ENCODE data around the gene TBC1D8.
"Not testable (repeated sequence)": the region's sequence is repeated elsewhere in the genome, so short reads cannot be mapped to it uniquely, and the experiment has no call there.

The TBC1D8 gene

DNA sequence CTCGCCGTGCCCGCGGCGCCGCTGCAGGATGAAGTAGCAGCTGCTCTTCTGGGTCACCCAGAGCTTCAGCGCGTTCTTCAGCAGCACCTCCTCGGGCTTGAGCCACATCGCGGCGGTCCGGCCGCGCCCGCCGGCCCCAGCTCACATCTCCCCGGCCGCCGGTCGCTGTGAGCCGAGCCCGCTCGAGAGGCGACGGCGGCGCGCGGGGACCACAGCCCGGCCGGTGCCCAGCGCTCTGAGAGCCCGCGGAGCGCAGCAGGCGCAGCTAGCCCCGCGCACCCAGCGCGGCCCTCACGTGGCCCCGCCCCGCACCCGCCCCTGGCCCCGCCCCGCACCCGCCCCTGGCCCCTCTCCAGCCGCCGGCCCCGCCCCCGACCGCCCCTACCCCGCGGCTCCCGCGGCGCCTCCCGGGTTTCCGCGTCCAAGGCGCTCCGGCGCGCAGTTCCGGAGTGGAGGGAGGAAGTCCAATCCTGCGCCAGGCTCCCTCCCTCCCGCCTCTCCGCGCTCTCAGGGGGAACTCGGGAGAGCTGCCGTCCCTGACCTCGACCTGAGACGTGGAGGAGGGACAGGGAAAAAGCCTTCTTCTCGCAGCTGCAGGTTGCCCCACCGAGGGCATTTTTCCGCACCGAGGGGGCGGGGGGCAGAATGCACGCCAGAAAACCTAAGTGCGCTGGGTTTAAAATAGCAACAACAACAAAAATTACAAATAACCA is at the start of gene TBC1D8:
TBC1D8 (minus strand) TSS at position 237 of the 713 bp plus-strand sequence; CDS start at position 108, 129 bp downstream.
- peak; percentile 13 to 29 for DNase-seq (ENCODE audit: low read depth in 2 of 2, low spot score in 1 of 2)

GRCh38 chr2:101200676-101201075 is 49.5 kb upstream of the TBC1D8 start:
- no peak for DNase-seq (ENCODE audit: low read depth in 2 of 2, low spot score in 1 of 2)

GRCh38 chr2:101199251-101199791 is 48.1 kb upstream of the TBC1D8 start:
- DNase-seq (ENCODE audit: low read depth in 2 of 2, low spot score in 1 of 2): no peak

DNA sequence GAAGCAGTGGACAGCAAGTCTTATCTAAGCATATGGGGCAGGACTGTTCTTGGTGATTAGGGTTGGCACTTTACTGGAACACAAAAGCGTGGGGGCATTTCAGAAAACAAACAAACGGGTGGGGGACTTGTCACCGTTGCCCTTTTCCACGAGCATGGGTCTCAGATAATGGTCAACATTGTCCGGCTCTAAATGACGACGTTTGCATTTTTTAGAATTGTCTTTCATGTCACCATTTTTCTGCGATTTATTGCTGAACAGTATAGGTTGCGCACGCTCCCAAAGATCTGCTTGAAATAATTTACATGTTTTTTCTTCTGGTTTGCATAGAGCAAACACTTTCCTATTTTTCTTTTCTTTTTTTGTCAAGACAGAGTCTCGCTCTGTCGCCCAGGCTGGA is 46.6 kb upstream of the TBC1D8 start:
- no peak for DNase-seq (ENCODE audit: low read depth in 2 of 2, low spot score in 1 of 2)

DNA sequence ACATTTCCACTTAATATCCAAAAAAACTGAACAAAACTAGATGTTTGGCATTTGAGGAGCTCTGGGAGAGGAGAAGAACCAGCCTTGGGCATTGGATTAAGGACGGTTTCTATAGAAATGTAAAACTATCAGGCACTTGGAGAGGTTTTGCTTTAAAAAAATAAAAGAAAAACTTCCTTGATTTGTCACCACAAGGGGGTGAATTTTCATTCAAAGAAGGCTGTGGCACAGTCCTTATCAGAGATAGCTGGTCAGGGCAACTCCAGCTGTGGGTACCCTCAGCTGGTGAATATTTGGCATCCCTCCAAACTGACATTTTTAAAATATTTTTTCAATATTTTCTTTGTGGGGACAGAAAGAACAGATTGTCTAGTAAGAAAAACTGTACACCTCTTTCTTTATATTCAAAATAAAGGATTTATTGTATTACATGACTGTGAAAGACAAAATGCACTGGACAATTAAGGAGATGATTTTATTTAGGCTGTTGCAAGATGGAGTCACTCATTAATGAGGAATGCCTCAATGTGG is 46.1 kb upstream of the TBC1D8 start:
- no peak for DNase-seq (ENCODE audit: low read depth in 2 of 2, low spot score in 1 of 2)

GRCh38 chr2:101195871-101196661 is 44.9 kb upstream of the TBC1D8 start:
- DNase-seq (ENCODE audit: low read depth in 2 of 2, low spot score in 1 of 2): no peak

DNA sequence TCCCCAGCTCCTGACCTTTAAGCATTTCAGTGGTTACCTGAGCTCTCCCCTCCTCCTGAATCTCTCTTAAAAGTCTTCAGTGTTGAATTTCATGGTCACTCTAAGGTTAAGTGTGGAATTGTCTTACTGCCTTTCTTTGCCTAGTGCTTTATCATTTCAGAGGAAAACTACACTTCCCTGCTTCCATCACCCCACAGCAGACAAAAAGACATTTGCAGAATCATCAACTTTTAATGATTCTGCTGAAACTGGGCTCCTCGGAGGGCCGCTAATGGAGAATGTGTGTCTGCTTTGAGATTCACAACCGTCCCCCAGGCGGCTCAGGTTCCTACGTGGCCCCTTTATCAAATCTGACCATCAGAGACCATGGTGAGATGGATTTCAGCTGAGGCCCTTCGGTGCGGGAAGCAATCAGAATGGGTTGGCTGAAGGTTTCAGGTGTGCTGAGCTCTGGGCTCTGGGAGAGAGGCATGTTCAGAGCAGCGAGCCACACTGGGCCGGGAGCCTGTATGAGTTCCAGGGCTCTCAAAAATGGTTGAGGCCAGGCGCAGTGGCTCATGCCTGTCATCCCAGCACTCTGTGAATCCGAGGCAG is 41.9 kb upstream of the TBC1D8 start:
- DNase-seq (ENCODE audit: low read depth in 2 of 2, low spot score in 1 of 2): no peak

- no peak for DNase-seq (ENCODE audit: low read depth in 2 of 2, low spot score in 1 of 2)
These were observed 39.8 kb upstream of the TBC1D8 start for GRCh38 chr2:101190747-101191516.

GRCh38 chr2:101188683-101189405 is 37.7 kb upstream of the TBC1D8 start:
- DNase-seq (ENCODE audit: low read depth in 2 of 2, low spot score in 1 of 2): no peak

DNA sequence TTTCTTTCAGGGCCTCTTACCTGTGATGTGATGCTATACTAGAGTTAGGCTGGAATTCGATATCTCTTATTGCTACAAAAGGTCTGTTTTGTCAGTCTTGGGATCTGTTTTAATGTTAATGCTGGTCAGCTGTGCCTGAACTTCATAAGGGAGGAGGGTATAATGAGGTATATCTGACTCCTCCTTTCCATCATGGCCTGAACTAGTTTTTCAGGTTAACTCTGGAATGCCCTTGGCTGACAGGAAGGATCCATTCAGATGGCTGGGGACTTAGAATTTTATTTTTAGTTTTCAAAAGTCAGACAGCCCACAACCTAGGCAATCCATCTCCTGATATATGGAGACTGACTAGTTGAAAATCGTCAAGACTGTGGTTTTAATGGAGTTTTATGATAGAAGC is 35.9 kb upstream of the TBC1D8 start:
- no peak for DNase-seq (ENCODE audit: low read depth in 2 of 2, low spot score in 1 of 2)

GRCh38 chr2:101185656-101186055 is 34.5 kb upstream of the TBC1D8 start:
- DNase-seq (ENCODE audit: low read depth in 2 of 2, low spot score in 1 of 2): no peak

DNA sequence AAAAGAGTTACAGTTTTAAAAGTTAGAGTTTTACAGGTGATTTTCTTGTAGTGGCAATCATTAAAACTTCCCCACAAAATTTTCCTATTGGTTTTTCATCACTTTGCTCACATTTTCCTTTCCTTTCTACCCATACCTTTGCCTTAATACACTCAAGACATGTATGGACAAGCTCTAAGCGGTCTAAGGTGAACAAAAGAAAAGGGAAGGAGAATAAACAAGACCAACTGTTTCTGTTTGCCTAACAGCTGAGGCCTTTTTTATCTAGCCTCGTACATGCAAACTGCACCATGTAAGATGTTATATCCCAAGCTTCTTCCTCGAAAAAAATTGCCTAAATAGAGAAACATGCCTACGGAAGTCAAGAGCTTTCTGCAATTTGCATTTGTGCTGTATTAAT is 33.9 kb upstream of the TBC1D8 start:
- DNase-seq (ENCODE audit: low read depth in 2 of 2, low spot score in 1 of 2): no peak

DNA sequence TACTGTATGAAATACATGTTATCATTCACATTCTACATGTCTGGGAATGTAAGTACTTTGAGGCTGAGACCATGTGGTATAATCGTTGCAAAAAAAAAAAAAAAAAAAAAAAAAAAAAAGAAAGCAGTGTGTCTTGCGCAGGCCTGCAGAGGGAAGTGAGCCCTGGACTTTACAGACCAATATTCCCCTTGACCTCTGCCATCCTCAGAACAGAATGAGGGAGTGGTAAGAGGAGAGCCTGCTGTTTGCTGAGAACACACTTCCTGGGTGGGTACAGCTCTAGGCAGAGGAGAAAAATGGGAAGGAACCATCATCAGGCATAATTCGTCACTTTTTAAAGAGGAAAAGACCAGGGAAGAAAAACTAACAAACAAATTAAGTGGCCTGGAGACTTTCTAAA is 28.8 kb upstream of the TBC1D8 start:
- DNase-seq (ENCODE audit: low read depth in 2 of 2, low spot score in 1 of 2): no peak

DNA sequence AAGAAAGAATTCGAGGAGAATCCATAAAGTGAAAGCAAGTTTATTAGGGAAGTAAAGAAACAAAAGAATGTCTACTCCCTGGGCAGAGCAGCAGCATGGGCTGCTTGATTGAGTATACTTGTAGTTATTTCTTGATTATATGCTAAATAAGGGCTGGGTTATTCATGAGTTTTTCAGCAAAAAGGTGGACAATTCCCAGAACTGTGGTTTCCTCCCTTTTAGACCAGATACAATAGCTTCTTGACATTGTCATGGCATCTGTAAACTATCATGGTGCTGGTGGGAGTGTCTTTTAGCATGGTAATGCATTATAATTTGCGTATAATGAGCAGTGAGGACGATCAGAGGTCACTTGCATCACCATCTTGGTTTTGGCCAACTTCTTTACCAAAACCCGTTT is 25.6 kb upstream of the TBC1D8 start:
- no peak for DNase-seq (ENCODE audit: low read depth in 2 of 2, low spot score in 1 of 2)

- no peak for DNase-seq (ENCODE audit: low read depth in 2 of 2, low spot score in 1 of 2)
These were observed 24.8 kb upstream of the TBC1D8 start for GRCh38 chr2:101175991-101176390.

DNA sequence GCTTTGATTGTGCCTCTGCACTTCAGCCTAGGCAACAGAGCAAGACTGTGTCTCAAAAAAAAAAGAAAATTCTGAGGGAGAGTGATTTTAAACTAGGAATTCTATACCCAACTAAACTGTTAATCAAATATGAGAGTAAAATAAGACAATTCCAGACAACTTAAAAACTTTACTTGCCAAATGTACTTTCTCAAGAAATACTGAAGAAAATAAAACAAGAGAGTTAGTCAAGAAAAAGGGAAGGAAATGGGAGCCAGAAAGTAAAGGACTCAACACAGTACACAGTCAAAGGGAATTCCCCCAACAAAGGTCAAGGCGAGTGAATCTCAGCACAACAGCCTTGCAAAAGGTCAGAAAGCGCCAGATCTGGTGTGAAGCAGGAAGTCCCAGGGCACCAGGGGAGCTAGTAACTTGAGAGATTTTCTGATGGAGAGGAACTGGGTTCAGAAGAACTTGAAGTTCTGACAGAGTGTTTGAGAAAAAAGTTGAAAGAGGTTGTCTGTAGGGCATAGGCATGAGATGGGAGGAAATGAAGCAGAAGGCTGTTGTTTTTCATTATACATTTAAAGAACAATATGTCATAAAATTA is 22.6 kb upstream of the TBC1D8 start:
- DNase-seq (ENCODE audit: low read depth in 2 of 2, low spot score in 1 of 2): peak in 1 of 2 donors; percentile 13

GRCh38 chr2:101169822-101170221 is 18.6 kb upstream of the TBC1D8 start:
- DNase-seq (ENCODE audit: low read depth in 2 of 2, low spot score in 1 of 2): not testable (repeated sequence)

- DNase-seq (ENCODE audit: low read depth in 2 of 2, low spot score in 1 of 2): no peak
These were observed 17.5 kb upstream of the TBC1D8 start for GRCh38 chr2:101168706-101169105.

GRCh38 chr2:101167532-101167931 is 16.4 kb upstream of the TBC1D8 start:
- not testable (repeated sequence) for DNase-seq (ENCODE audit: low read depth in 2 of 2, low spot score in 1 of 2)

DNA sequence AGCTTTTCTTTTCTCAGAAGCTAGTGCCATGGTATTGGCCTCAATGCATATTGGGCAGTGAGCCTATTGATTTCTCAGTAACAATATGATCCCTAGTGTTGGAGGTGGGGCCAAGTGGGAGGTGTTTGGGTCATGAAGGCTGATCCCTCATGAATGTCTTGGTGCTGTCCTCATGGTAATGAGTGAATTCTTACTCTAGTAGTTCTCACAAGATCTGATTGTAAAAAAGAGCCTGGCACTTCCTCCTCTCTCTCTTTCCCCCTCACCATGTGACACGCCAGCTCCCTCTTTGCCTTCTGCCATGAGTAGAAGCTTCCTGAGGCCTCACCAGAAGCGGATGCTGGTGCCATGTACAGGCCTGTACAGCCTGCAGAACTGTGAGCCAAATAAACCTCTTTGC is 12.8 kb upstream of the TBC1D8 start:
- no peak for DNase-seq (ENCODE audit: low read depth in 2 of 2, low spot score in 1 of 2)

Data from stimulated activated CD8-positive, alpha-beta memory T cell treated with anti-CD3 and anti-CD28 coated beads, Interleukin-4, amount 100 ng/mL, for 4 hours (primary cell).